NCI-H1694 (cell line): ENCODE results near the gene KCTD4.
"Not testable (repeated sequence)": the region's sequence is repeated elsewhere in the genome, so short reads cannot be mapped to it uniquely, and the experiment has no call there.

ENCODE experiments used
- DNase-seq: peaks from one replicate; lab custom pipeline; 2025; lab: John Stamatoyannopoulos, UW

KCTD4 gene

GRCh38 chr13:45200701-45201232, at the start of gene KCTD4:
TSS of gene KCTD4 (minus strand) at chr13:45201045. CDS start at chr13:45194567, 6,478 bp downstream.
- no peak for DNase-seq

DNA sequence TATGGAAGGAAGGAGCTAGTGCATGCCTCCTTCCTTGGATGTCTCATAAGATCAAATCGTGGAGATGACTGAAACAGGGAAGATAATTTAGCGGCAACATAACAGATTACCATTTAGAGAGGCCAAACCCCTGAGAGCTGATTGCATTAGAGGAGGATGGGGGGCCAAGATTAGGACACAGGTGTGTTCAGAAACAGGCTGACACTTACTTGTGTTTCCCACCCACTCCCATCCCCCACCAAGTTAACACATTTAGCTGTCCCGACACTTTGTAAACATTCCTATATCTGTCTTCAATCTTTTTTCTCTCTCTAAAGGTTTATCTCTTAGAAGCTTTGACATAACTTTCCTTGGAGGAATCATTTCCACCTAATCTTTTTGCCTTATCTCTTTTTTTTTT, 48.8 kb upstream of the KCTD4 start:
- no peak for DNase-seq

GRCh38 chr13:45244736-45245135, 43.9 kb upstream of the KCTD4 start:
- not testable (repeated sequence) for DNase-seq

DNA sequence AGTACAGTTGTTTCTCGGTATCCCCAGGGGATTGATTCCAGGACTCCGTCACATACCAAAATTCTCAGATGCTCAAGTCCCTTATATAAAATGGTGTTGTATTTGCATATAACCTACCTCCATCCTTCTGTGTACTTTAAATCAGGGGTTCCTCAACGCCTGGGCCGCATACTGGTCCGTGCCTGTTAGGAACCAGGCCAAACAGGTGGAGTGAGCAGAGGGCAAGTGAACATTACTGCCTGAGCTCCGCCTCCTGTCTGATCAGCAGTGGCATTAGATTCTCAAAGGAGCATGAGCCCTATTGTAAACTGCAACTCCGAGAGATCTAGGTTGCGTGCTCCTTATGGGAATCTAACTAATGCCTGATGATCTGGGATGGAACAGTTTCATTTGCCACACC, 42.2 kb upstream of the KCTD4 start:
- no peak for DNase-seq

DNA sequence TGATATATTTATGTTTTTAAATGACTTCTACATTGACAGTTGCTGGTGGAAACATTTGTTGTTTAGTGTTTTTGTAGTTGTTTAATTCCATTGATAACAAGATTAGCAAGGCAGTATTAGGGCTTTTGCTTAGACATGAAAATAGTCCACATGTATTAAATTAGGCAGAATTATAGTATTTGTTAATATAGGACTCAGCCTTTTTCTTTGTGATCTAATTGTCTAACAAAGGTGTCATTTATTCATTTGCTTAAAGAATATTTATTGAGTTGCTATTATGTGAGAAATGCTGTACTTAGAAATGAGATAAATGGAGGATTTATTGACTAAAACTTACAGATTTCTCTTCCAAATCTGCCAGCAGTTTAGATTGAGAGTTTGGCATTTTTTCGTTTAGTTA, 41.7 kb upstream of the KCTD4 start:
- DNase-seq: no peak

GRCh38 chr13:45242070-45242469, 41.2 kb upstream of the KCTD4 start:
- DNase-seq: no peak

DNA sequence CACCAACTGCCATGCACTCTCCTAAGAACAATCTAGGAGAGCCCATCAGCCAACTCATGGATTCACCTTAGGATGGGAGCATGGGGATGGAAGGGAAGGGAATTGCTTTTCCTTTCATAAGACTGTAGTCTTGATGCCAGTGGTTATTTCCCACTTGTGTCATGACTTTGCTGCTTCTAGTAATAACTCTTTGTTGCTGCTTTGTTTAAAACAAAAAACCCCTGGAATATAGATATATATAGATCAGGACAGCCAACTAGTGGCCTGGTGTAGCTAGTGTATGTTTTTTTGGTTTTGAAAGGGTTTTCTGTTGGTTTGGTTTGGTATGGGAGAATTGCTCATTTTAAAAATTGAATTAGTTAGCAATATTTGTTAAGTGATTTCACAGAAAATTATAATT, 39.3 kb upstream of the KCTD4 start:
- DNase-seq: no peak

- DNase-seq: no peak
Measured at GRCh38 chr13:45238945-45239795, 38.3 kb upstream of the KCTD4 start.

DNA sequence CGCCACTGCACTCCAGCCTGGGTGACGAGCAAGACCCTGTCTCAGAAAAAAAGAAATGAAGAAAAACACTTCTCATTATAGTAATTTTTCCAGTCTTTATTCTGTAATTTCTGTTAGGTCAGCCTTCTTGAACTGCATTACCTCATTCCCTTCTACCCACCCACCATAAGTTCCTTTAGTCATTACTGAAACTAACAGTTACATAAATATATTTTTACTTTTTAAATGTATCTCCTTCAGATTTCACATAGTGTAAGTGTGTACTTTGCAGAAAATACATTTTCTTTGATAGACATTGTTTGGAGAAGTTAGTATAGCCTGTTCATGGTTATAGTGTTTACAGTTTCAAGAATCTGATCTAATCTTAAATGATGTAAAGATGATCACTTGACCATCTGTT, 31.7 kb upstream of the KCTD4 start:
- no peak for DNase-seq

DNA sequence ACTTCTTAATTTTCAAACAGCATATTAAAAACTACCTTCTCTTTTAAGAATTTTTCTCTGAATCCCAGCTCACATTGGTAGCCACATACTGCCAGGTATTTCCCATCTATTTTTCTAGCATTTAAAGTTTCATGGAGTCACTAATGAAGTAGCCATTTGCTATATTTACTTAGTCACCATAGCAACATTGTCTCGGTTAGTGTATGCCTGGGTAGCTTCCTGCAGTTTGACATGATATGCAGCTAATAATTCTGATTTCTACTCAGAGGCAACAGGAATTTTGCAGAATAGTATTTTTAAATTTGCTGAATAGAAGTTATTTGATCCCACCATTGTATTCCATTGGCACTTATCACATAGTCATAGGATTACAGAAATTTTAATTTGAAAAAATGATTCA, 30.9 kb upstream of the KCTD4 start:
- DNase-seq: no peak

DNA sequence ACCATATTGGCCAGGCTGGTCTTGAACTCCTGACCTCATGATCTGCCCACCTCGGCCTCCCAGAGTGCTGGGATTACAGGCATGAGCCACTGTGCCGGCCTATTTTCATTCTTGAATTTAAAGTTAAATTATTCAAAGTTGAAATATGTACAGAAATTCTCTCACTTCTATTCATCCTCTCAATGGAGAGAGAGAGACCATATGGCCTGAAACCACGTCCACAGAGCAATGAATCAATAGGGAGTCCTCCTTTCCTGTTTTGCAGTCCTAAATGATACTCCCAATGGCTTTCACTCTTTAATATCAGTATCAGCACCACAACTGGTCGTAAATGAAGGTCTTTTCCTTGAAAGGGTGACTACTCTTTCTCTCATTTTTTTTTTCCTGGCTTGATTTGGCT, 30.5 kb upstream of the KCTD4 start:
- no peak for DNase-seq

DNA sequence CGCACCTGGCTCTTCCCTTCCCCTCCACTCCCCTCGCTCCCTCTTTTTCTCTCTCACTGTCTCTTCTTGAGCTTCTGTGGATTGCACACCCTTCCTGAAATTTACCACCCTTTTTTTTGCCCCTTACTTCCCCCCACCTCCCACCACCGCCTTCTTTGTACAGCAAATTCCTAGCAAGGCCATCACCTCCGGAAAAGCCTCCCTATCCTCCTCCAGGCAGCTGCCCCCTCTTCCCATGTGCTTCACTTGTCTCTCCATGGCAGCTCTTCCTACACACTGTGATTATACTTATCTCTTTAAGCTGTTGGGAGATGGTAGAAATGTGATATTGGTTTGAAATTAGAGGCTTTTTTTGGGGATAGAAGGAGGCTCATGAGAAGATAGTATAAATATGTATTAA, 28.3 kb upstream of the KCTD4 start:
- no peak for DNase-seq

DNA sequence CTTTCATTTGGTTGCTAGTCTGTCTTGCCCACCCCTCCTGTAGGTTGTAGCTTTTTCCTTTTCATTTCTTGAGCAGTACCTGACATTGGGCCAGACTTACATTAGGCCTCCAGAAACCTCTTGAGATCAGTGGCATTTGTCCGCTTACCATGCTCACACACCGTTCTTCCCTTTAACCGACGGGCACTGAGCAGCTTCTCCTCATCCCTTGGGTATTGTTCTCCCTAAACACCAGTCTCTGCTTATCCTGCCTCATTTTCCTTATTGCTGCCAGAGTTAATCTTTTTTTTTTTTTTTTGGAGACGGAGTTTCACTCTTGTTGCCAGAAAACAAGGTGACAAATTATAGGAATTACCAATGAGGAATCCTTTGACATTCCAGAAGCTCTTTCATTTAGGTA, 27.2 kb upstream of the KCTD4 start:
- no peak for DNase-seq

GRCh38 chr13:45226024-45226423, 25.2 kb upstream of the KCTD4 start:
- no peak for DNase-seq

GRCh38 chr13:45225370-45225769, 24.5 kb upstream of the KCTD4 start:
- no peak for DNase-seq

DNA sequence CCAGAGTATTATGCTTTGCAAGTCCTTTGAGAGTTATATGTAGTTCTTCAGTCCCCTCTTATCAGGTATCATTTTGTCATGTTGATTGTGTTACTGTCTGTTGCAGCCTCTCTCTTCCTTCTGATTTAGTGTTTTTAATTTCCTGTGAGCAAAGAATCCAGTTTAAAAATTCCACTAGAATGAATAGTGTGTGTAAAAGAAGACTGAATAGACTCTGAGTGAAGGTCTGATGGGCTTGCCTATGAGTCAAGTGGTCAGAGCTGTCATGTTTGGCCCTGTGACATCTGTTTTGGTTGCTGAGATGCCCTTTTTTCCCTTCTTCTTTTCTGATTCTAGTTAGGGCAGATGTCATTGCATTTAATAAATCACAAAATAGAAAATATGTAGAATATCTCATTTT, 23.3 kb upstream of the KCTD4 start:
- no peak for DNase-seq

- no peak for DNase-seq
Measured at GRCh38 chr13:45222919-45223318, 22.1 kb upstream of the KCTD4 start.

- DNase-seq: no peak
Measured at GRCh38 chr13:45222516-45222915, 21.7 kb upstream of the KCTD4 start.

- DNase-seq: no peak
Measured at GRCh38 chr13:45220403-45220802, 19.6 kb upstream of the KCTD4 start.

DNA sequence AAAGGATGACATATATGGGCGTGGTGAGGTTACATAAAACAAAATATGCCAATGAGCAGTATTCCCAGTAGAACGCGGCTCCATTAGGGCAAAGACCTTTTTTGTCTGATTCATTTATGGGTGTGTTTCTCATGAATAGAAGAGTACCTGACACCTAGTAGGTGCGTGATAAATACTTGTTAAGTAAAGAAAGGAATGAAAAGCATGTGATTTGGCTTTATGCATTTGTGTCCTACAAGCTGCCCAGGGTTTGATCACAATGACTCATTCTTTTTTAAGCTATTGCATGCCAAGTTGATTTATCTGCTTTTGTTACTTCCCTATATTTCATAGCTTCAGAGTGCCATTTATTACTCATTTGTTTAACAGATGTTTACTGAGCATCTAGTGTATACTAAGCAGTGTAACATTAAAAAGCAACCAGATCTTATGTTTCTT, 19.1 kb upstream of the KCTD4 start:
- DNase-seq: no peak

DNA sequence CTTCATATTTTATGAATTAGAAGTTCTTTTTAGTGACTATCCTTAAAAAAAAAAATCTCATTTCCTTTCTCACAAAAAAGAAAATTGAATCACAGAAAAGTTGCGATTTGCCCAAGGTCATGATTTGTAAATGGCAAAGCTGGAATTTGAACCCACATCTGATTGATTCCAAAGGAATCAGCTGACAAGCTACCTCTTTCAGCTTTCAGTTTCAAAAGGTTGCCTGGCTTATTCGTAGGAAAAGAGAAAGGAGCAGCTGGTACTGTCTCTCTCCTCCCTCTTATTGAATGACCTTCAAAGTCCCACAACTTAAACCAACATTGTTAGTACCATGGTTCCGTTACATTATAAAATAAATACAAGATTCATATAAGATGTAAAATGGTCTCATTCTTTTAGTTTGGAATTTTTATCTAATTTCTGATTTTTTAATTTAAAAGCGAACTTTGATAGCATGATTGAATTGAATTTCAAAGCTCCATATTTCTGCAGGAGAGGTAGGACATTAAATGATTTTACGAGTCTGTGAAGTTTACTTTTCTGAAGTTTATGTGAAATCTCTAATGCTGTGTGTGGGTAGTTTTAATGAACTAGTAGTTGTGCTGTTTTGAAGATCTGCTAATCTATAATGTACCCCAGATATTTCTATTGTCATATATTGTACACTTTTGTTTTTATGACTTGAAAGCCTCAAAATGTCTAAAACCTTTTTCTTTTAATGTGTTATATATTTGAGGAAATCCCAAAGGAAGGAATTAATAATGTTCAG, 18.5 kb upstream of the KCTD4 start:
- DNase-seq: no peak

DNA sequence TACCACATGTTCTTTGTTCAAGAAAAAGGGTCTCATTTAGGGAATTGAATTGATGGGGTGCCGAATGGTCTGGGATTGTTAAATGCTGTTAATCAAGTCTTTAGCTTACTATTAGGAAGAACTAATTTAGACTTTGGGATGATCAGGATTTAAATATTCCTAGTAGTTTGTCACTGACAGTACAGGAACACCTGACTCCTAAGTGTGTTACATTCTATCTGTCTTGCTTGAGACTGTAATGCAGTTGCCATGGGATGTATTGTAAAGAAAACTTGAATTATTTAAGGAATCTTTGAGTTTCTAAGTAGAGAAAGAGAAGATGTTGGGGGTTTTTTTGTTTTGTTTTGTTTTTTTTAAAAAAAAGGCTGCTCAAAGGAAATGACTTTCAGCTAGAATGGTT, 17.8 kb upstream of the KCTD4 start:
- DNase-seq: no peak

- no peak for DNase-seq
Measured at GRCh38 chr13:45216193-45216592, 15.3 kb upstream of the KCTD4 start.
